Measurements from ENCODE around the gene RASGRP4.
A peak's percentile ranks its signal among the peaks of the same experiment; 100 is the strongest.

RASGRP4 gene

DNA sequence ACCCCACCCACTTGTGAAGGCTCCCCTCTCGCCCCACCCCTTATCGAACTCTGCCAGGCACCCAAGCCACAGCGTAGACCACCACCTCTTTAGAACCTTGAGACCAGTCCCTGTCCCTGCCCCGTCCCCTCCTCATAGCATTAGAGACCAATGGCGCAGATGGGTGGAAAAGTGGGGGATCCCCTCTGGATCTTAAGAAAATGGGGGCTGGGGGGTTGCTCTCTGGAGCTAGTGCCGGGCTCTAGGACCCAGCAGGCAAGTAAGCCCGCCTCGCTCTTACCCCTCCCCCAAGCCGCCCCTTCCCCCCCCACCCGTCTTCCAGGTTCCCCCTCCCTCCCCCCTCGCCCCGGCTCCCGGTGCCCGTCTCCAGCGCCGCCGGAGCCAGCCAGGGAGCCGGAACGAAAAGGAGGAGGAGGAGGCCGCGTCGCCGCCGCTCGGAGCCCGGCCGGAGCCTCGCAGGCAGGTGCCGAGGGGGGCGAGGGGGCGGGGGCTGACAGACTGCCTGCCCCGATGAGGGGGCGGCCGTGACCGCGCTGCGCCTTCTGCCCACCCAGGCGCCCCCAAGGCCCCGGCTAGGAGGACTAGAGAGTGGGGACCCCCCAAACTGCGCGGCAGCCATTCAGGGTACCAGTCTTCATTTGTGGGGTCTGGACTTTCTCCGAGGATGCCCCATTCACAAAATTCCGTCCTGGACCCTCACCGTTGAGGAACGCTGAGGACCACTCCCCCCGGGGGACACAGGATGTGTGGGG is 37.5 kb downstream of the RASGRP4 start, which contains the start of gene SPRED3 (continued):
- TF ChIP-seq ZNF658 (tag by site-specific recombination; IDR thresholded peaks at IDR 0.05) (no peak), HOXD13 (CRISPR knock-in tag; IDR thresholded peaks at IDR 0.05; ENCODE audit: borderline replicate concordance) (no peak), ZNF596 (tag by site-specific recombination; IDR thresholded peaks at IDR 0.05) (no peak; the same call in 1 of the 2 replicates), SALL2 (tag by site-specific recombination; IDR thresholded peaks at IDR 0.05; ENCODE audit: borderline replicate concordance) (no peak), REPIN1 (tag by site-specific recombination; IDR thresholded peaks at IDR 0.05; ENCODE audit: low read depth) (no peak), ZNF624 (tag by site-specific recombination; IDR thresholded peaks at IDR 0.05) (no peak), WT1 (tag by site-specific recombination; IDR thresholded peaks at IDR 0.05) (no peak), ZBTB21 (tag by site-specific recombination; IDR thresholded peaks at IDR 0.05) (peak; percentile 54), ZFP41 (tag by site-specific recombination; IDR thresholded peaks at IDR 0.05; ENCODE audit: borderline replicate concordance) (no peak), ZNF560 (tag by site-specific recombination; IDR thresholded peaks at IDR 0.05; ENCODE audit: borderline replicate concordance) (no peak), ZNF555 (tag by site-specific recombination; conservative IDR thresholded peaks at IDR 0.05) (no peak), ZNF121 (tag by site-specific recombination; IDR thresholded peaks at IDR 0.05) (peak; percentile 52; the same call in 1 of the 2 replicates), ZNF623 (tag by site-specific recombination; IDR thresholded peaks at IDR 0.05) (no peak), ZXDB (tag by site-specific recombination; IDR thresholded peaks at IDR 0.05) (peak; percentile 61), ZNF354C (tag by site-specific recombination; IDR thresholded peaks at IDR 0.05; ENCODE audit: borderline replicate concordance, low read depth) (no peak), ZNF701 (tag by site-specific recombination; IDR thresholded peaks at IDR 0.05) (no peak), ZNF366 (tag by site-specific recombination; conservative IDR thresholded peaks at IDR 0.05) (no peak), ZNF416 (tag by site-specific recombination; IDR thresholded peaks at IDR 0.05) (no peak), ZNF239 (tag by site-specific recombination; IDR thresholded peaks at IDR 0.05) (no peak), ZFP69B (tag by site-specific recombination; IDR thresholded peaks at IDR 0.05) (peak; percentile 80), ZNF19 (tag by site-specific recombination; IDR thresholded peaks at IDR 0.05; ENCODE audit: low read depth) (no peak)
- TF ChIP-seq, protein P1, sequence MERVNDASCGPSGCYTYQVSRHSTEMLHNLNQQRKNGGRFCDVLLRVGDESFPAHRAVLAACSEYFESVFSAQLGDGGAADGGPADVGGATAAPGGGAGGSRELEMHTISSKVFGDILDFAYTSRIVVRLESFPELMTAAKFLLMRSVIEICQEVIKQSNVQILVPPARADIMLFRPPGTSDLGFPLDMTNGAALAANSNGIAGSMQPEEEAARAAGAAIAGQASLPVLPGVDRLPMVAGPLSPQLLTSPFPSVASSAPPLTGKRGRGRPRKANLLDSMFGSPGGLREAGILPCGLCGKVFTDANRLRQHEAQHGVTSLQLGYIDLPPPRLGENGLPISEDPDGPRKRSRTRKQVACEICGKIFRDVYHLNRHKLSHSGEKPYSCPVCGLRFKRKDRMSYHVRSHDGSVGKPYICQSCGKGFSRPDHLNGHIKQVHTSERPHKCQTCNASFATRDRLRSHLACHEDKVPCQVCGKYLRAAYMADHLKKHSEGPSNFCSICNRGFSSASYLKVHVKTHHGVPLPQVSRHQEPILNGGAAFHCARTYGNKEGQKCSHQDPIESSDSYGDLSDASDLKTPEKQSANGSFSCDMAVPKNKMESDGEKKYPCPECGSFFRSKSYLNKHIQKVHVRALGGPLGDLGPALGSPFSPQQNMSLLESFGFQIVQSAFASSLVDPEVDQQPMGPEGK (tag by site-specific recombination; IDR thresholded peaks at IDR 0.05): peak; percentile 97
- TF ChIP-seq, protein P2, sequence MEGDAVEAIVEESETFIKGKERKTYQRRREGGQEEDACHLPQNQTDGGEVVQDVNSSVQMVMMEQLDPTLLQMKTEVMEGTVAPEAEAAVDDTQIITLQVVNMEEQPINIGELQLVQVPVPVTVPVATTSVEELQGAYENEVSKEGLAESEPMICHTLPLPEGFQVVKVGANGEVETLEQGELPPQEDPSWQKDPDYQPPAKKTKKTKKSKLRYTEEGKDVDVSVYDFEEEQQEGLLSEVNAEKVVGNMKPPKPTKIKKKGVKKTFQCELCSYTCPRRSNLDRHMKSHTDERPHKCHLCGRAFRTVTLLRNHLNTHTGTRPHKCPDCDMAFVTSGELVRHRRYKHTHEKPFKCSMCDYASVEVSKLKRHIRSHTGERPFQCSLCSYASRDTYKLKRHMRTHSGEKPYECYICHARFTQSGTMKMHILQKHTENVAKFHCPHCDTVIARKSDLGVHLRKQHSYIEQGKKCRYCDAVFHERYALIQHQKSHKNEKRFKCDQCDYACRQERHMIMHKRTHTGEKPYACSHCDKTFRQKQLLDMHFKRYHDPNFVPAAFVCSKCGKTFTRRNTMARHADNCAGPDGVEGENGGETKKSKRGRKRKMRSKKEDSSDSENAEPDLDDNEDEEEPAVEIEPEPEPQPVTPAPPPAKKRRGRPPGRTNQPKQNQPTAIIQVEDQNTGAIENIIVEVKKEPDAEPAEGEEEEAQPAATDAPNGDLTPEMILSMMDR (tag by site-specific recombination; IDR thresholded peaks at IDR 0.05): no peak
- TF ChIP-seq, protein P3, sequence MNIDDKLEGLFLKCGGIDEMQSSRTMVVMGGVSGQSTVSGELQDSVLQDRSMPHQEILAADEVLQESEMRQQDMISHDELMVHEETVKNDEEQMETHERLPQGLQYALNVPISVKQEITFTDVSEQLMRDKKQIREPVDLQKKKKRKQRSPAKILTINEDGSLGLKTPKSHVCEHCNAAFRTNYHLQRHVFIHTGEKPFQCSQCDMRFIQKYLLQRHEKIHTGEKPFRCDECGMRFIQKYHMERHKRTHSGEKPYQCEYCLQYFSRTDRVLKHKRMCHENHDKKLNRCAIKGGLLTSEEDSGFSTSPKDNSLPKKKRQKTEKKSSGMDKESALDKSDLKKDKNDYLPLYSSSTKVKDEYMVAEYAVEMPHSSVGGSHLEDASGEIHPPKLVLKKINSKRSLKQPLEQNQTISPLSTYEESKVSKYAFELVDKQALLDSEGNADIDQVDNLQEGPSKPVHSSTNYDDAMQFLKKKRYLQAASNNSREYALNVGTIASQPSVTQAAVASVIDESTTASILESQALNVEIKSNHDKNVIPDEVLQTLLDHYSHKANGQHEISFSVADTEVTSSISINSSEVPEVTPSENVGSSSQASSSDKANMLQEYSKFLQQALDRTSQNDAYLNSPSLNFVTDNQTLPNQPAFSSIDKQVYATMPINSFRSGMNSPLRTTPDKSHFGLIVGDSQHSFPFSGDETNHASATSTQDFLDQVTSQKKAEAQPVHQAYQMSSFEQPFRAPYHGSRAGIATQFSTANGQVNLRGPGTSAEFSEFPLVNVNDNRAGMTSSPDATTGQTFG (tag by site-specific recombination; IDR thresholded peaks at IDR 0.05; ENCODE audit: borderline replicate concordance): no peak
- TF ChIP-seq, protein P4, sequence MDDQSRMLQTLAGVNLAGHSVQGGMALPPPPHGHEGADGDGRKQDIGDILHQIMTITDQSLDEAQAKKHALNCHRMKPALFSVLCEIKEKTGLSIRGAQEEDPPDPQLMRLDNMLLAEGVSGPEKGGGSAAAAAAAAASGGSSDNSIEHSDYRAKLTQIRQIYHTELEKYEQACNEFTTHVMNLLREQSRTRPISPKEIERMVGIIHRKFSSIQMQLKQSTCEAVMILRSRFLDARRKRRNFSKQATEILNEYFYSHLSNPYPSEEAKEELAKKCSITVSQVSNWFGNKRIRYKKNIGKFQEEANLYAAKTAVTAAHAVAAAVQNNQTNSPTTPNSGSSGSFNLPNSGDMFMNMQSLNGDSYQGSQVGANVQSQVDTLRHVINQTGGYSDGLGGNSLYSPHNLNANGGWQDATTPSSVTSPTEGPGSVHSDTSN (CRISPR knock-in tag; IDR thresholded peaks at IDR 0.05): no peak
- TF ChIP-seq, protein P5, sequence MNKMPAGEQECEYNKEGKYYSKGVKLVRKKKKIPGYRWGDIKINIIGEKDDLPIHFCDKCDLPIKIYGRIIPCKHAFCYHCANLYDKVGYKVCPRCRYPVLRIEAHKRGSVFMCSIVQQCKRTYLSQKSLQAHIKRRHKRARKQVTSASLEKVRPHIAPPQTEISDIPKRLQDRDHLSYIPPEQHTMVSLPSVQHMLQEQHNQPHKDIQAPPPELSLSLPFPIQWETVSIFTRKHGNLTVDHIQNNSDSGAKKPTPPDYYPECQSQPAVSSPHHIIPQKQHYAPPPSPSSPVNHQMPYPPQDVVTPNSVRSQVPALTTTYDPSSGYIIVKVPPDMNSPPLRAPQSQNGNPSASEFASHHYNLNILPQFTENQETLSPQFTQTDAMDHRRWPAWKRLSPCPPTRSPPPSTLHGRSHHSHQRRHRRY (tag by site-specific recombination; IDR thresholded peaks at IDR 0.05): no peak
- TF ChIP-seq, protein P6, sequence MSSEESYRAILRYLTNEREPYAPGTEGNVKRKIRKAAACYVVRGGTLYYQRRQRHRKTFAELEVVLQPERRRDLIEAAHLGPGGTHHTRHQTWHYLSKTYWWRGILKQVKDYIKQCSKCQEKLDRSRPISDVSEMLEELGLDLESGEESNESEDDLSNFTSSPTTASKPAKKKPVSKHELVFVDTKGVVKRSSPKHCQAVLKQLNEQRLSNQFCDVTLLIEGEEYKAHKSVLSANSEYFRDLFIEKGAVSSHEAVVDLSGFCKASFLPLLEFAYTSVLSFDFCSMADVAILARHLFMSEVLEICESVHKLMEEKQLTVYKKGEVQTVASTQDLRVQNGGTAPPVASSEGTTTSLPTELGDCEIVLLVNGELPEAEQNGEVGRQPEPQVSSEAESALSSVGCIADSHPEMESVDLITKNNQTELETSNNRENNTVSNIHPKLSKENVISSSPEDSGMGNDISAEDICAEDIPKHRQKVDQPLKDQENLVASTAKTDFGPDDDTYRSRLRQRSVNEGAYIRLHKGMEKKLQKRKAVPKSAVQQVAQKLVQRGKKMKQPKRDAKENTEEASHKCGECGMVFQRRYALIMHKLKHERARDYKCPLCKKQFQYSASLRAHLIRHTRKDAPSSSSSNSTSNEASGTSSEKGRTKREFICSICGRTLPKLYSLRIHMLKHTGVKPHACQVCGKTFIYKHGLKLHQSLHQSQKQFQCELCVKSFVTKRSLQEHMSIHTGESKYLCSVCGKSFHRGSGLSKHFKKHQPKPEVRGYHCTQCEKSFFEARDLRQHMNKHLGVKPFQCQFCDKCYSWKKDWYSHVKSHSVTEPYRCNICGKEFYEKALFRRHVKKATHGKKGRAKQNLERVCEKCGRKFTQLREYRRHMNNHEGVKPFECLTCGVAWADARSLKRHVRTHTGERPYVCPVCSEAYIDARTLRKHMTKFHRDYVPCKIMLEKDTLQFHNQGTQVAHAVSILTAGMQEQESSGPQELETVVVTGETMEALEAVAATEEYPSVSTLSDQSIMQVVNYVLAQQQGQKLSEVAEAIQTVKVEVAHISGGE (tag by site-specific recombination; conservative IDR thresholded peaks at IDR 0.05; ENCODE audit: low read depth): no peak
